ENCODE results near the gene SFTPA1. TPM values are rescaled to one million over a fixed set of nuclear protein-coding genes. Genes with fewer than 3 reads are reported as not detected.

Gene SFTPA1
- total RNA-seq, 1 donor from 2014 or later: not detected

Other genes starting within 250 kb of the SFTPA1 start
- gene ZCCHC24, start 165.3 kb upstream of the SFTPA1 start, total RNA-seq: 6.2 and 8.6 TPM in 2 replicates
- gene EIF5AL1, start 98.4 kb upstream of the SFTPA1 start, total RNA-seq: 0.38 and 0.41 TPM in 2 replicates
- not detected in 2 replicates for gene SFTPA2, start 50.5 kb upstream of the SFTPA1 start, total RNA-seq
- gene NUTM2B, start 92.3 kb downstream of the SFTPA1 start, total RNA-seq: 2.0 TPM in 1 of 2 replicates, not detected in the other
- gene NUTM2E, start 215.8 kb downstream of the SFTPA1 start, total RNA-seq: 1.3 TPM in 1 of 2 replicates, not detected in the other

Measured in kidney epithelial cell (primary cell).